Retinal pigment epithelial cell (primary cell): ENCODE results near the gene ITPRIP.
A peak's percentile ranks its signal among the peaks of the same experiment; 100 is the strongest.

Experiments
- DNase-seq: peaks from one replicate; pipeline ENCODE4 v3.0.0-alpha.2; 2010; ENCODE audit warnings: low read depth
- H3K4me3 ChIP-seq: 2 replicates; pipeline ENCODE4 v1.5.1; 2011; ENCODE audit warnings: mild to moderate bottlenecking, low read length, control low read depth, moderate library complexity
- TF ChIP-seq, protein P1 (sequence below): conservative IDR thresholded peaks from 2 replicates; pipeline ENCODE4 v1.5.1; 2011; ENCODE audit warnings: low read depth, low read length, control low read depth, inconsistent platforms

The ITPRIP gene

GRCh38 chr10:104299031-104299904 is 39.0 kb downstream of the ITPRIP start:
- no peak overlapping the region for H3K4me3 ChIP-seq
- no peak for DNase-seq
- TF ChIP-seq, protein P1, sequence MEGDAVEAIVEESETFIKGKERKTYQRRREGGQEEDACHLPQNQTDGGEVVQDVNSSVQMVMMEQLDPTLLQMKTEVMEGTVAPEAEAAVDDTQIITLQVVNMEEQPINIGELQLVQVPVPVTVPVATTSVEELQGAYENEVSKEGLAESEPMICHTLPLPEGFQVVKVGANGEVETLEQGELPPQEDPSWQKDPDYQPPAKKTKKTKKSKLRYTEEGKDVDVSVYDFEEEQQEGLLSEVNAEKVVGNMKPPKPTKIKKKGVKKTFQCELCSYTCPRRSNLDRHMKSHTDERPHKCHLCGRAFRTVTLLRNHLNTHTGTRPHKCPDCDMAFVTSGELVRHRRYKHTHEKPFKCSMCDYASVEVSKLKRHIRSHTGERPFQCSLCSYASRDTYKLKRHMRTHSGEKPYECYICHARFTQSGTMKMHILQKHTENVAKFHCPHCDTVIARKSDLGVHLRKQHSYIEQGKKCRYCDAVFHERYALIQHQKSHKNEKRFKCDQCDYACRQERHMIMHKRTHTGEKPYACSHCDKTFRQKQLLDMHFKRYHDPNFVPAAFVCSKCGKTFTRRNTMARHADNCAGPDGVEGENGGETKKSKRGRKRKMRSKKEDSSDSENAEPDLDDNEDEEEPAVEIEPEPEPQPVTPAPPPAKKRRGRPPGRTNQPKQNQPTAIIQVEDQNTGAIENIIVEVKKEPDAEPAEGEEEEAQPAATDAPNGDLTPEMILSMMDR = no peak

GRCh38 chr10:104297697-104298660 is 40.3 kb downstream of the ITPRIP start:
- no peak for DNase-seq
- no peak overlapping the region for H3K4me3 ChIP-seq
- TF ChIP-seq, protein P1 = peak; percentile 75

GRCh38 chr10:104296687-104297436 is 41.4 kb downstream of the ITPRIP start:
- no peak for DNase-seq
- no peak overlapping the region for H3K4me3 ChIP-seq
- TF ChIP-seq, protein P1 = no peak

GRCh38 chr10:104293781-104294321 is 44.4 kb downstream of the ITPRIP start:
- no peak for DNase-seq
- TF ChIP-seq, protein P1 = no peak

GRCh38 chr10:104293011-104293410 is 45.3 kb downstream of the ITPRIP start:
- no peak overlapping the region for H3K4me3 ChIP-seq
- TF ChIP-seq, protein P1 = no peak
- DNase-seq = no peak

More at GRCh38 chr10:104293781-104294321, 44.4 kb downstream of the ITPRIP start:
- no peak overlapping the region for H3K4me3 ChIP-seq

DNA sequence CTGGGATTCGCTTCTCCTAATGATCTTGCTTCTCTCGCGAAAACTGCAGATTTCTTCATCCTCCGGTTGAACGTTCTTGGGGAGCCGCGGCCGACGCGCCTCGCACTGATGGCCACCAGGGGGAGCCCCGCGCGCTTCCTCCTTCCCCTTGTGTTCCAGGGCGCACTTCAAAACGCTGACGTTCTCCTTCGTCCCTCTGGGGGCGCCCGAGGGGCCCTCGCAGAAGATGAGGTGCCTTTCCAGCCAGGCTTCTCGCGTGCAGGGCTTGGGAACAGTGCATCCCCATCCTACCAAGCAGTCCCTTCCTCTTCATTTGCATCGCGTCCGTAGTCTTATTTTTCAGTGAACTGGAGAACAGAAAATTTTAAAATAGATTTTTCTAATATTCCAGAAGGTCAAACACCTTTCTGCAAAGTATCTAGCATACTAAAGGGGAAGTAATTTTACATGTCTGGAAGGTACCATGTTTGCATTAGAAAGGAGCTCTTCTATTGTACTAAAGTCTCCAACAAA is 46.8 kb downstream of the ITPRIP start:
- no peak overlapping the region for H3K4me3 ChIP-seq
- TF ChIP-seq, protein P1 = peak; percentile 100
- DNase-seq = no peak
